Osteocyte (in vitro differentiated cells): ENCODE results near the gene ADAM11. TPM values are rescaled to one million over a fixed set of nuclear protein-coding genes. Genes with fewer than 3 reads are reported as not detected.

Experiments used
- DNase-seq: peaks from one replicate; pipeline ENCODE4 v3.0.0; 2021; ENCODE audit warnings: mixed read lengths; ENCODE audit not compliant: unreplicated experiment; ENCODE audit errors: extremely low spot score
- H3K27ac Mint-ChIP-seq: one replicate; pipeline ENCODE4 v1.8.0; 2021; ENCODE audit warnings: mild to moderate bottlenecking, mixed read lengths; ENCODE audit not compliant: unreplicated experiment
- H3K27me3 Mint-ChIP-seq: one replicate; pipeline ENCODE4 v1.8.0; 2021; ENCODE audit warnings: mixed read lengths; ENCODE audit not compliant: unreplicated experiment
- H3K36me3 Mint-ChIP-seq: one replicate; pipeline ENCODE4 v1.8.0; 2021; ENCODE audit warnings: mixed read lengths; ENCODE audit not compliant: unreplicated experiment
- H3K4me1 Mint-ChIP-seq: one replicate; pipeline ENCODE4 v1.8.0; 2021; ENCODE audit warnings: mixed read lengths; ENCODE audit not compliant: unreplicated experiment
- H3K4me3 Mint-ChIP-seq: one replicate; pipeline ENCODE4 v1.8.0; 2021; ENCODE audit warnings: mild to moderate bottlenecking, moderate library complexity, mixed read lengths; ENCODE audit not compliant: unreplicated experiment
- H3K9me3 Mint-ChIP-seq: one replicate; pipeline ENCODE4 v1.8.0; 2021; ENCODE audit warnings: mixed read lengths; ENCODE audit not compliant: unreplicated experiment
- CTCF ChIP-seq: fragments of 200-600 bp; sonication (generic); IDR thresholded peaks from 2 replicates; pipeline ENCODE4 v1.5.0; 2021; ENCODE audit warnings: antibody characterized with exemption, mild to moderate bottlenecking, moderate library complexity
- total RNA-seq: library from RNA; stranded (reverse); gene quantifications from 2 replicates; pipeline ENCODE4 v1.2.1, GENCODE V29; 2021

Gene ADAM11
- total RNA-seq, 1 donor from 2014 or later: 1.0 TPM

GRCh38 chr17:44769230-44769629 is 10.4 kb downstream of the ADAM11 start:
- peaks cover 8% of the 10 kb centered on the region for H3K27me3 Mint-ChIP-seq
- H3K9me3 Mint-ChIP-seq: no peaks in the 10 kb centered on the region
- no peaks in the 10 kb centered on the region for H3K36me3 Mint-ChIP-seq
- TF ChIP-seq CTCF: no peak
- H3K4me3 Mint-ChIP-seq: no peak overlapping the region
- H3K4me1 Mint-ChIP-seq: peaks cover 5% of the 10 kb centered on the region
- no peak for DNase-seq
- H3K27ac Mint-ChIP-seq: no peak overlapping the region

GRCh38 chr17:44769647-44770084 is 10.9 kb downstream of the ADAM11 start:
- Mint-ChIP-seq H3K9me3 (no peaks in the 10 kb centered on the region), H3K27me3 (peaks cover 8% of the 10 kb centered on the region), H3K27ac (no peak overlapping the region), H3K36me3 (no peaks in the 10 kb centered on the region), H3K4me1 (peaks cover 5% of the 10 kb centered on the region), H3K4me3 (no peak overlapping the region)
- DNase-seq: no peak
- TF ChIP-seq CTCF: no peak

GRCh38 chr17:44770166-44770925 is 11.6 kb downstream of the ADAM11 start:
- no peak overlapping the region for H3K27ac Mint-ChIP-seq
- H3K9me3 Mint-ChIP-seq: no peaks in the 10 kb centered on the region
- no peak for TF ChIP-seq CTCF
- H3K27me3 Mint-ChIP-seq: peaks cover 8% of the 10 kb centered on the region
- no peaks in the 10 kb centered on the region for H3K36me3 Mint-ChIP-seq
- H3K4me1 Mint-ChIP-seq: peaks cover 8% of the 10 kb centered on the region
- no peak overlapping the region for H3K4me3 Mint-ChIP-seq
- no peak for DNase-seq

- no peak for DNase-seq
- peaks cover 8% of the 10 kb centered on the region for H3K4me1 Mint-ChIP-seq
- H3K27me3 Mint-ChIP-seq: peaks cover 6% of the 10 kb centered on the region
Measured at GRCh38 chr17:44772308-44773045, 13.7 kb downstream of the ADAM11 start.

More at GRCh38 chr17:44772308-44773045, 13.7 kb downstream of the ADAM11 start:
- H3K36me3 Mint-ChIP-seq: no peaks in the 10 kb centered on the region
- H3K4me3 Mint-ChIP-seq: no peak overlapping the region
- no peak overlapping the region for H3K27ac Mint-ChIP-seq
- H3K9me3 Mint-ChIP-seq: no peaks in the 10 kb centered on the region
- no peak for TF ChIP-seq CTCF
